Activated T-helper 1 cell treated with Interleukin-2 at 50 U/mL for 16 hours (primary cell): ENCODE results near the gene ASF1A.
A peak's percentile ranks its signal among the peaks of the same experiment; 100 is the strongest.

ENCODE experiments used
- DNase-seq: peaks from one replicate; pipeline ENCODE4 v3.0.0-alpha.2; 2020; ENCODE audit warnings: low read depth

The ASF1A gene

GRCh38 chr6:118913161-118913560 is 19.2 kb downstream of the ASF1A start:
- DNase-seq, result no peak

- DNase-seq, result no peak
Observed at GRCh38 chr6:118914598-118914997, 20.6 kb downstream of the ASF1A start.

GRCh38 chr6:118917546-118918328 is 23.8 kb downstream of the ASF1A start:
- no peak for DNase-seq

DNA sequence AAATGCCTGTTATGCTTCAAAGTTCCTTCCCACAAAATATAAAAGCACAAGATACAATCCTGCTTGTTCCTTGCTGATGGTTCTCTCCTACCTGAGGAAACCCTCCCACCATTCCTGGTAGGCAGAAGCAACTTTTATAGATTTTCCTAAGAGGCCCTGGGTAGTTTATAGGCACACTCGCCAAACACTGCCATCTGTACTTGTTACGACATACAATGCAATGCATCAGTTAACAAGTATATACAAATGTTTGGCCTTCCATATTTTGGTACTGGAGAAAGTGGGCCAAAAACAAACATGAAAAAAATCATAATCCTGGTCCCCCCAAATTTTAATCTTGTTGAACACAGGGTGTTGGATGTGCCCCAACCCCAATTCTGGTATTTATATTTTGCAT is 24.4 kb downstream of the ASF1A start:
- DNase-seq, result no peak

- DNase-seq, result no peak
Observed at GRCh38 chr6:118921084-118921483, 27.1 kb downstream of the ASF1A start.

- no peak for DNase-seq
Observed at GRCh38 chr6:118923035-118923434, 29.1 kb downstream of the ASF1A start.

- DNase-seq, result no peak
Observed at GRCh38 chr6:118930680-118931079, 36.7 kb downstream of the ASF1A start.

DNA sequence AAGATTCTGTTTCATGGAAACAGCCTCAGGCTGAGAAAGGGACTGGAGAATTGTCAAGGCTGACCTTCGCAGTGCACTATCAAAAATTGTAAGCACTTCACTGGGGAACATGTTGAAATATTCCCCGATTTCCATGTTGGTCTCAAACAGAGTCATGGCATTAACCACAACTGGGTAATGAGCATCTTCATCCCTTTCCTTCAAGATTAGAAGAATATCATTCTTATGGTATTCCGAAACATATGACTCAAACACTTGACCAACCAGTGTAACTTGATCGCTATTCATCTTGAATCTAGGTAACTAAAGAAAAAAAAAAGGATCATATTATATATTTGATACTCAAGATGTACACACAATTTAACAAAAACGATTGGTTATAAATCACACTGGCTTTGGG is 37.5 kb downstream of the ASF1A start:
- DNase-seq, result no peak

DNA sequence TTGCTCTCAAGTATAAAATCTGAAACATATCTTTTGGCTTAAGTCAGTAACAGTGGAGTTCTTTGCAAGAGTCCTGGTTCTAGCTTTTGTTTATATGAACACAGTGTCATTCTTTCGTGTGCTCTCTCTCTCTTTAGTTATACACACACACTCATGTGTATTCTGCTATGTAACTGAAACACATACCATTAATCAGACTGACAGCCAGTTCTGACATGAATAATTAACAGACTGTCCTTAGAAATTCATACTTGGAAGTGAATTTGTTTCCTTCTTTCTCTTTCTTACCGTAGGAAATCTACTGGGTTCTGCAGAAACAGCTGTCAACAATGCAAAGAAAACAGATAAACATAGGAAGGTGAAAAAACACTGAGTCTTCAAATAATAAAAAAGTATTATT is 38.5 kb downstream of the ASF1A start:
- no peak for DNase-seq

- no peak for DNase-seq
Observed at GRCh38 chr6:118933855-118934460, 40.0 kb downstream of the ASF1A start.

GRCh38 chr6:118934461-118935330 is 40.7 kb downstream of the ASF1A start, which contains the start of gene MCM9:
MCM9 (minus strand) TSS chr6:118935159; CDS start chr6:118931723, 3,436 bp downstream.
- DNase-seq, result peak; percentile 85

DNA sequence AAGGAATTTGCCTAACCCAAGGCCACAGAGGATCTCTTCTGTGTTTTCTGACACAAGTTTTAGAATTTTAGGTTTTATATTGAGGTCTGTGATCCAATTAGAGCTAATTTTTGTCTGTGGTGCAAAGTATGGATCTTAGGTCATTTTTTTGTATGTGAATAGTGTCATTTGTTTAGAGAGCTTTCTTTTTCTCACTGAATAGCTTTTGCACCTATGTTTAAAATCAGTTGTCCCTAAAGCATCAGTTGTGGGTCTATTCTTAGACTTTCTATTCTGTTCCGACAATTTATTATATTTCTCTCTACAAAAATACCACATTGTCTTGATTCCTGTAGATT is 41.3 kb downstream of the ASF1A start:
- DNase-seq, result no peak

DNA sequence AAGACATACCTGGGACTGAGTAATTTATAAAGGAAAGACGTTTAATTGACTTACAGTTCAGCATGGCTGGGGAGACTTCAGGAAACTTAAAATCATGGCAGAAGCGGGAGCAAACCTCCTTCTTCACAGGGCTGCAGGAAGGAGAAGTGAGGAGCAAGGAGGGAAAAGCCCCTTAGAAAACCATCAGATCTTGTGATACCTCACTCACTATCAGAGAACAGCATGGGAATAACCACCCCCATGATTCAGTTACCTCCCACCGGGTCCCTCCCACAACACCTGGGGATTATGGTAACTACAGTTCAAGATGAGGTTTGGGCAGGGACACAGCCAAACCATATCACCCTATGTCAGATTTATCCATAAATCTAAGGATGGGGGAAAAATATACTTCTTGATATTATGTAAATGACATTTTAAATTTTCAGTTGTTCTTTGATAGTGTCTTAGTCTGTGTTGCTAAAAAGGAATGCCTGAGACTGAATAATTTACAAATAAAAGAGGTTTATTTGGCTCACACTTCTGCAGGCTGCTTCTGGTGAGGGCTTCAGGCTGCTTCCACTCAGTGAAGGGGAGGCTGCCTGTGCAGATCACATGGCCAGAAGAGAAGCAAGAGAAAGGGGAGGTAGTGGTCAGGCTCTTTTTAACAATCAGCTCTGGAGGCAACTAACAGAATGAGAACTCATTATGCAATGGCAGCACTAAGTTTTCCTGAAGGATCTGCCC is 42.2 kb downstream of the ASF1A start:
- no peak for DNase-seq

DNA sequence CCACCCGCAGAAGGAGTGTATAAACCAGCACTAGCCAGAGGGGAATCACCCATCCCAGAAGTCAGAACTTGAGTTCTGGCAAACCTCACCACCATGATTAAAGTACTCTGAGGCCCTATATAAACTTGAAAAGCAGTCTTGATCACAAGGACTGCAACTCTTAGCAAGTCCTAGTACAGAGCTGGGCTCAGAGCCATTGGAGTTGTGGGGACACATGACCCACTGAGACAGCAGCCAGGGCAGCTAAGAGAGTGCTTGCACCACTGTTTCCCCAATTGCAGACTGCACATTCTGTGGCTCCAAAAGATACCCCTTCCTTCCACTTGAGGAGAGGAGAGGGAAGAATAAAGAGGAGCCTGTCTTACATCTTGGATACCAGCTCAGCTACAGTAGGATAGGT is 45.7 kb downstream of the ASF1A start:
- DNase-seq, result no peak

DNA sequence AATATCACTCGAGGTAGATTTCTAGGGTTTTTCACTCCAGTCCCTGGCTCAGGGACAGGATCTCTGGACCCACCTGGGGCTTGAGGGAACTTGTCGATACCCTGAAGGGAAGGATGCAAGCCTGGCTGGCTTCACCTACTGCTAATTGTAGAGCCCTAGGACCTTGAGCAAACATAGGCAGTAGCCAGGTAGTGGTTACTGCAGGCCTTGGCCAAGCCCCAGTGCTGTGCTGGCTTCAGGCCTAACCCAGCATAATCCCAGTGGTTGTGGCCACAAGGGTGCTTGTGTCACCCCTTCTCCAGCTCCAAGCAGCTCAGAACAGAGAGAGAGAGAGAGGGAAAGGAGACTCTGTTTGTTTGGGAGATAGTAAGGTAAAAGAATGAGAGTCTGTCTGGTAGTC is 46.8 kb downstream of the ASF1A start:
- no peak for DNase-seq

DNA sequence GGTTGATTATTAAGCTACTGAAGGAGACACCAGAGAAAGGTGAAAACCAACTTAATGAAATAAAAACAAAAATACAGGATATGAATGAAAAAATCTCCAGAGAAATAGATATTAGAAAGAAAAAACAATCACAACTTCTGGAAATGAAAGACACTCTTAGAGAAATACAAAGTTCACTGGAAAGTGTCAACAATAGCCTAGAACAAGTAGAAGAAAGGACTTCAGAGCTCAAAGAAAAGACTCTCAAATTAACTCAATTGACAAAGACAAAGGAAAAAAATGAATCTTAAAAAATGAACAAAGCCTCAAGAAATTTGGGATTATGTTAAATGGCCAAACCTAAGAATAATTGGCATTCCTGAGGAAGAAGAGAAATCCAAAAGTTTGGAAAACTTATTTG is 51.3 kb downstream of the ASF1A start:
- DNase-seq, result no peak

GRCh38 chr6:118952683-118953082 is 58.7 kb downstream of the ASF1A start:
- no peak for DNase-seq

GRCh38 chr6:118953391-118953790 is 59.4 kb downstream of the ASF1A start:
- DNase-seq, result no peak
